ENCODE data around the gene FOXD2. TPM values are rescaled to one million over a fixed set of nuclear protein-coding genes. Genes with fewer than 3 reads are reported as not detected.
A peak's percentile ranks its signal among the peaks of the same experiment; 100 is the strongest.

FOXD2 gene
- total RNA-seq, 1 donor from 2014 or later = 0.55 TPM

DNA sequence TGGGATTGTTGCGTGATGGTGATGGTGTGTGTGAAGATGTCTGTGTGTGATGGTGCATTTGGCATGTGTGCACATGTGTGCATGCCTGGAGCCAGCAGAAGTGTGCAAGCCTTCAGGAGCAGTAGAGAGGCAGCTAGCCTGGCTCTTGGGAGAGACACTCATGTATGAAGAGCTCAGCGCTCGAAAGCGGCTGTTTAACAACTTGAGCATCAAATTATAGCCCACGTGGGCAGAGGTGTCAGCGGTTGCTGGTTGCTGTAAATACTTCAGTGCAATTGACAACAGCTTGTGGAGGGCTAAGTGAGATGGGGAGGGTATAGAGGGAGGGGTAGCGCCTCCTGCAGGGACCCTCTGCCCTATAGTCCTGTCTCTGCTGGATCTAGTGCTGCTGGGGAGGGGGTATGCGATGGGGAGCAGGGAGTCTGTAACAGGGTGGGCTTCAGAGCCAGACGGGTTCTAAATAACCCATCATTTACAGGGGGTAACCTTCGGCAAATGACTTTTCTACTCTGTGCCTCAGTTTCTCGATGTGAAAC is 21.5 kb downstream of the FOXD2 start:
- ATAC-seq = no peak
- DNase-seq (ENCODE audit: low spot score) = no peak

DNA sequence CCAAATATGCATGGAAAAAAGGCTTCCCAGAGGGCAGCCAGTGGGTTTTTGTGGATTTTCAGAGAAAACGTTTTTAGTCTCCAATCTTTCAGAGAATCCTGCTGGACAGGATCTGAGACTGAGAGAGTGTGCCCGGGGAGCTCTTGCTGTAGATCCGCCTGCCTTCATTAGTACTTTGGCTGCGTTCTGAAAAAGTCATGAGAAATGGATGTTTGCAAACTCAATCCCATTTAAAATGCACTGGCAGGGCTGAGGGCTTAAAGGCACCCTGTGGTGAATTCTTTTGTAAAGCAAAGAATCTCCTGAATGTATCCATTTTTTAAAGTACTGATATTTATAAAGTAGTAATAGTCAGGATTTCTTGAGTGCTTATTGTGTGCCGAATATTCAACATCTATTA is 22.2 kb downstream of the FOXD2 start:
- ATAC-seq (no peak), DNase-seq (ENCODE audit: low spot score) (no peak)

DNA sequence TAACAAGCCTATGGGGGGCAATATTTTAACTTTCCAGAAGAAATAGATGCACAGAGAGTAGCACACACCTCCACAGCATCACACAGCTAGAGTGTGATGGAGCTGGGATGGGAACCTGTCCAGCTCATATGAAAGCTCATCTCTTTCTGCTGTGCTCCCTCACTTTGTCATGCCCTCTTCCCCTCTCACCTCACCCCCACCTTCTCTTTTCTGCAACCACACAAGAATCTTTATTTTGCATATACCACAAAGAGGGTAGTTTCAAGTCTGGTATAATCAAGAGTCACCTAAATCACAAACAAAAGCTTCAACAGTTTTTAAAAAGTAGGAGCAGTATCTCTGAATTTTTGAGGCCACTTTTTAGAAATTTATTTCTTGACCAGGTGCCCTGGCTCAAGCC is 22.6 kb downstream of the FOXD2 start:
- no peak for ATAC-seq
- DNase-seq (ENCODE audit: low spot score) = no peak

DNA sequence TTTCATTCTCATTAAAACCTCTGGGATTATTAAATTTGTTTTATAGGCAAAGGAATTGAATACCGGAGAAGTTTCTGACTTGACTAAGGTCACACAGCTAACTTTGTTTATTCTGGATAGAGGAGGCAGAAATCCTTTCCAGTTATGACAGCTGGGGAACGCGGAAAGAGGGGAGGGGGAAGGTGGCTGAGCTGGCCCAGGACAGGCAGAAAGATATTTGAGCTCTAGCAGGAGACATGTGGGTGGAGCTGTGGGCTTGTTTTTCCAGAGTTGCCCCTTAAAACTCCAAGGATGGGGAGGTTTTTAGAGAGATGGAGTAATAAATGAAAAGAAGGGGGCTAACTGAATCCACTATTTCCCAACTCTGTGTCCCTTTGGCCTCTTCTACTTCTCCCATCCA is 27.8 kb downstream of the FOXD2 start:
- DNase-seq (ENCODE audit: low spot score) = no peak
- ATAC-seq = peak; percentile 36

DNA sequence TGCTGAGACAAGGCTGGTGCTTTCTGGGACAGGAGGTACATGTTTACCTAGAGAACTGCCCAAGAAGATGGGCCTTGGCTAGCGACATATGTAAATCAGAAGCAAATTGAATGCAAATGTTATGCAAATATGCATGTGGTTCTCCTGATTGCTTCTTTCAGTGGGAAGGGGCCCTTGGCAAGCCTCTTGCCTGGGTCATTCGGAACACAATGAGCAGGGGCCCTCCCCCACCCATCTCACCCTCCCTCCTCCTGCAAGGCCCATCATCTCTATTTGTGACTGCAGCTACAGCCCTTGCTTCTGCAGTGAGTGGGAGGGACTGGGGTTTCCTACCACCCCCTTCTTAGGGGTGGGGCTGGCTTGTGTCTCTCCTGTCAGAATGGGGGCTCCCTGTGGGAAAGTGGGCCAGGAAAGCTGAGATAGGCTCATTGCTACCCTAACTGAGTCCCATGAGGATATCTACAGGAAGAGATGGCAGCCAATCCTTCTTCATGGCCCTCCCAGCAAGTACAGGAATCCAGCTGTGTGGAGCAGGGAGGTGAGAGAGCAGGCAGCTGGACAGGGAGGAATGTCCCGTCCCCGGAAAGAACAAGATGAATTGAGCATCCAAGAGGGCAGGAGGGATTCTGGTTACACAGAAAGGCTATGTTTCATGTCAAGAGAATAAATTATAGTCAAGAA is 31.0 kb downstream of the FOXD2 start:
- no peak for ATAC-seq
- no peak for DNase-seq (ENCODE audit: low spot score)

DNA sequence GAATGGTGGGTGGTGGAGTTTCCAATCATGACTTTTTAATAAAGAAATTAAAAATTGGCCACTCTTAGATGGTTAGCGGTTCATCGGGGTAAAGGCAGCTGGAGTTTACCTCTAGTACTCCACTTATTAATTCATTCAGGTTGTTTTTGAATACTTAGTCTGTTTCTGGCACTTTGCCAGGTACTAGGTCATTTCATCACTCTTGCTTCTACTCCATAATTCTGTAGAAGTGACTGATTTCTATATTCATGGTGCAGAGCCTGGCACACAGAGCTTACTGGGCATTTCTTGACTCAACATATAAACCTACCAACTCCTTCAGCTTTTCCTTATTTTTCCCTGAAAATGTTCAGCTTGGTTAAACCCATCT is 31.5 kb downstream of the FOXD2 start:
- DNase-seq (ENCODE audit: low spot score) = no peak
- ATAC-seq = no peak

DNA sequence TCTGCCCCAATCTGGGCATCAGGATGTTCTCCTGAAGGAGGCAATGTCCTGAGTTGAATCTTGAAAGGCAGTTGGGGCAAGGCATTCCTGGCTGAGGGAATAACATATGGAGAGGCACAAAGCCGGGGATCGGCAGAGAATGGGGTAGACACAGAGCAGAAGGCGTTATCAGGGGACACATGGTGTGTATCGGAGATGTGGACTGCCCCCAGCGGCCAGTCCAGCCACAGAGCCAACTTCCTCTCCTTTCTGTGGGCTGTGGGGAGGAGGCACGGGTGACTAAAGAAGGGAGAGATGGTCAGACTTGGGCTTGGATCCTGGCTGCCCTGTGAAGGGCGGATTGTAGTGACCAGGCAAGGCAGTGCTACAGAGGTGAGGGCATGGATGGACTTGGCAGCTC is 32.1 kb downstream of the FOXD2 start:
- DNase-seq (ENCODE audit: low spot score) = no peak
- ATAC-seq = no peak

DNA sequence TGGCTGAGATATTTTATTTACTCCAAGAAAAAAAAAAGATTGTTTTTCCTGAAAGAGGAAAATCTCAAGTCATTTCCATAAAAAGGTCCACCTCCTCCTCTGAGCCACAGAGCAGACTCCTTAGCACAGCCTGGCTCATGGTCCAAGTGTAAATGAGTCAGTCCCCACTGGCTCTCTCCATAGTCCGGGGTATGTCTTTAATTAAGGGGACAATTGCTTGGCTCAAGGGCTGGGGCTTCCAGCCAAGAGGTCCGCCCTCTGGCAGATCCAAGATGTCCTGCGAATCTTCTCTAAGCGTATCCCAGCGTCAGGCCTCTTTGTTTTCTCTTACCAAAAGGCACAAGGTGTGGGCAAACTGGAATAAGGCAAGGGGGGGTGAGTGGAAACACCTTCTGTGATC is 33.3 kb downstream of the FOXD2 start:
- no peak for DNase-seq (ENCODE audit: low spot score)
- ATAC-seq = no peak

DNA sequence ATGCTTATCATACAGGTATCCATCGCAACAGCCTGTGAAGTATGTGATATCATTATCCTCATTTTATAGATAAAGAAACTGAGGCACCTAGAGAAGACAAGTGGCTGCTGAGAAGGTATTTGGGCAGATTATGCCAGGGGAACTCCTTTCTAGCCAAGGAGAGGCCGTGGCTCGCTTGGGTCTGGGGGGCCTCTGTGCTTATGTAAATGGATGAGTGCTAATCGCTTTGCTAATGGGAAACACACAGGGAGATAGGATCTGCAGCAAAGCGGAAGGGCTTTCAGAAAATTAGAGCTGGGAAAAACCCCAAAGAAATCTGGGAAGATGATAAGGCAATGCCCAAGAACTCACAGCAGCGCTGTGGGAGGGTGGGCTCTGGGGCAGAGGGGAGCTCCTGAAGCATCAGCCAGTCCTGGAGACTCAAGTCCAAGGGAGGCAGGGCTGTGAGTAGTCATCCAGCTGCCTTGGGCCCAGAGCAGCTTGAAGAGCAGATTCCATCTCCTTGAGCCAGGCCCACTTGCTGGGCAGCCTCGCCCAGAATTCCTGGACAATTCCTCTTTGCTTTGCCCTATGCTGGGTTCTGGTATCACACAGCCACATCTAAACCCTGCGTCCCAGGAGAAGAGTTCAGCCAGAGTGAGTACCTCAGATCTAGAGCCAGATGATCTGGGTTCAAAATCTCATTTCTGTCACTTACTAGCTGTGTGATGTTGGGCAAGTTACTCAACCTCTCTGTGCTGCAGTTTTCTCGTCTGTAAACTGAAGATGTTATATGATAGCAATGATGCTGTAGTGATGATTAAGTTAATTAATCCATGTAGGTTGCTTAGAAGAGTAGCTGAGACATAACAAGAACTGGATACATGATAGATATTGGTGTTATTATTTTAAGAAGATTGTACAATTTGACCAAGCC is 36.7 kb downstream of the FOXD2 start:
- ATAC-seq = no peak
- no peak for DNase-seq (ENCODE audit: low spot score)

DNA sequence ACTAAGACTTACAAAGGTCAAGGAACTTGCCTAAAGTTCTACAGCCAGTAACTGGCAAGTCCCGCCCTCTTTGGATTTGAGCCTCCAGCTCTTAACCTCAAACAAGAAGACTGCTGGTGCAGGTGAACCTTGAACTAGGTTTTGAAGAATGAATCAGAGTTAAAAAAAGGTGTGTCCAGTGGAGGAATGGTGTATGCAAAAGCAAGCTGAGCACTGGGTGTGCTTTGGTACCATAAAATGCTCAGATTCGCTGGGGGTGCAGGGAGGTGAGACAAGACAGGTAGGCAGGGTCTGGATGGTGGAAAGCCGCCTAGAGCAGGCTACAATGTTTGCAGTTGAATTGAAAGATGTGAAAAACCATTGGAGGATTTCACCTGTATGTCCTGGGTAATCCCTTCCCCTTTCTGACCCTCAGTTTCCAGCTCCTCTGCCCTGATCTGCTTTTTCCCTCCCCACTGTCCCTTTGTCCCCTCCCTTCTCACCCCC is 39.8 kb downstream of the FOXD2 start:
- peak; percentile 64 for ATAC-seq
- DNase-seq (ENCODE audit: low spot score) = peak; percentile 85

DNA sequence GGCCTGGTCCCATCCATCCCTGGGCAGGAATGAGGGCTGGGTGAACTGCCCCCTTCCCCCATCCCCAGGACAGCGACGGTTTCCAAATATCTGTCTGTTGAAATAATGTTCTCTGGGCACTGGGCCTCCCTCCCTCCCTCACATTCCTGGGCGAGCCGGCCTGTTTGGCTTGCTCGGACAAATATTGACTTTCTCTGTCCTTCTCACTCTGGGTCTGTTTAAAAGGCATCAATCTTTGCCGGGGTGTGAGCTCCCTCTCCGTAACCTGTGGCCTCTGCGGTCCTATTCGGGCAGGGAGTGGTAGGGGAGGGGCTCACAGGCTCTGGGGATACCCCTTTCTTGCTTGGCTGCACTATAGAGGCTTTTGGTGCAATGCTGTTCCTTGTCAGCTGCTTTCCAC is 40.2 kb downstream of the FOXD2 start:
- ATAC-seq = peak; percentile 84

DNA sequence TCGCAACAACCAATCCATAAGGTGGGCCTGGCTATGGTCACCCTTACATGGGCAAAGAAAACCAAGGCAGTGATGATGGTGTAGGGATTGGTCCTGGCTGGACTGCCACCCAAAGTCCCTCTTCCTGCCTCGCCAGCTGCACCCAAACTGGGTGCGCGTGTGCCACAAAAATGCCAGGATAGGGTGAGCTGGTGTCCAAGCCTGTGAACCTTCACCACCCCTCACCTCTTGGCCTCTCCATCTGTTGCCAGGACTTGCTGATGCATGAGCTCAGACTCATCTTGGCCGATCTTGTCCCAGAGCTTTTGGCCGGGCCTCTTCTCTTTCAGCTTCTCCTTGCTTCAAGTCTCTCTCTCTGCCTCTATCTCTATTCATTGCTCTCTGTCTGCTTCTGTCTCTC is 41.8 kb downstream of the FOXD2 start:
- ATAC-seq (peak; percentile 69), DNase-seq (ENCODE audit: low spot score) (peak; percentile 90)

More for the DNA sequence above, 40.2 kb downstream of the FOXD2 start:
- DNase-seq (ENCODE audit: low spot score) = peak; percentile 90

DNA sequence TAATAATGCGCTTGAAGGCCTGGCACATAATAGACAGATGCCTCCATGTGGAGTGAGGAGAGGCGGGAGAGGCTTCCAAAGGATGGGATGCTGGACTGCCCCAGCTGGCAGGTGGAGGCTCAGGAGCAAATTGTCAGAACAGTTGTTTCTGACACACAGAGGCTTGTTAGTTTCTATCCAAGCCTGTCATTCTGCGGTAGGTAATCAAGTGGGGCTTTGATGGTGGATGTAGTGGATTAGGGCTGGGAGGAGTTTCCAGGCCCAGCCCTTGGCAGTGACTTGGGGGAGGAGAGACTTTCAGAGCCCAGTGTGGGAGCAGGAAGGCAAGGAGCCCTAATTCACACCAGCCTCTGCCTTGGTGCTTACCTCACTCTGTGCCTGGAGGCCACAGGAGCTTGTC is 44.1 kb downstream of the FOXD2 start:
- DNase-seq (ENCODE audit: low spot score) (no peak), ATAC-seq (no peak)

DNA sequence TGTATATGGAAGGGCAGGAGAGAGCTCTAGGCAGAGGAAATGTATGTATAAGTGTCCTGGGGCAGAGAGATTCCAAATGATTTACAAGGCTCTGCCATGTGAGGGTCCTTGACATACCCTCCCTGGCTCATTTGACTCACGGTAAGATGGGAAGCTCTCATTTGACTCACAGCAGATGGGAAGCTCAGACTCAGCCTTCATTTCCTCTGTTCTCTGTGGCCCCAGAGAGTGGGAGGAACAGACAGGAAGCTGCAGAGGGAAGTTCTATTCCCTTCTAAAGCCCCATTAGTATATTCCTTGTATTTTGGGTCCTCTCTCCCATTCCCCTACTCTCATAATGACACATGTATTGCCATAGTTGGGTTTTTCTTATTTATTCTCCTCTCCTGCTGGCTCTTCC is 44.9 kb downstream of the FOXD2 start:
- ATAC-seq = no peak
- DNase-seq (ENCODE audit: low spot score) = no peak

DNA sequence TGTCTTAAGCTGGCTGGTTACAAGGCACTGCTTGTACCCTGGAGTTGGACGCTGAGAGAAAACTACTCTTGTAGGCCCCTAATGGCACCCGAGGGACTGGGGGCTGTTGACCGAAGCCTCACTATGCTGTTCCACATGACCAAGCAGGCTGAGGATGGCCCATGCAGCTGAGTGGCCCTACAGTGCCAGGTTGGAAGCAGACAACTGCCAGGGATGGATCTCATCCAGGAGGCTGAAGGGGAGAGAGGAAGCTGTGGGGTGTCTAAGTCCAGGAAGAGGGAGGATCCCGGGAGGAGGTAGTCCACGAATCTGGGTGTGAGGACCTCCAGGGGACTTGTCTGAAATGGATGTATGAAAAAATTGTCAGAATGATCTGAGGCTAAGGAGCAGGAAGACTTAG is 45.8 kb downstream of the FOXD2 start:
- no peak for DNase-seq (ENCODE audit: low spot score)
- no peak for ATAC-seq

DNA sequence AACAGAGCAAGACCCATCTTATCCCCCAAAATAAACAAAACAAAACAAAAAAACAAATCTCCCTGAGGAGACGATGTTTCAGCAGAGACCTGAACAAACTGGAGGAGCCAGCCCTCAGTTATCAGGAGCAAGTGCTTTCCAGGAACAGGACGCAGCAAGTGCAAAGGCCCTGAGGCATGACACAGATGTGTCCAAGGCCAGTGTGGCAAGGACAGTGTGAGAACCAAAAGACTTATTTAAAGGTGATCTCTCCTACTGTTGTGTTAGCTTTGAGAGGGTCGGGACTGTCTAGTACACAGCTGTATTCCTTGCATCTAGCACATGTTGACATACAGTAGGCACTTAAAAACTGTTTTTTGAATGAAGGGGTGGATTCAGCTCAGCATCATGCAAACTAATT is 48.0 kb downstream of the FOXD2 start:
- DNase-seq (ENCODE audit: low spot score) = no peak

DNA sequence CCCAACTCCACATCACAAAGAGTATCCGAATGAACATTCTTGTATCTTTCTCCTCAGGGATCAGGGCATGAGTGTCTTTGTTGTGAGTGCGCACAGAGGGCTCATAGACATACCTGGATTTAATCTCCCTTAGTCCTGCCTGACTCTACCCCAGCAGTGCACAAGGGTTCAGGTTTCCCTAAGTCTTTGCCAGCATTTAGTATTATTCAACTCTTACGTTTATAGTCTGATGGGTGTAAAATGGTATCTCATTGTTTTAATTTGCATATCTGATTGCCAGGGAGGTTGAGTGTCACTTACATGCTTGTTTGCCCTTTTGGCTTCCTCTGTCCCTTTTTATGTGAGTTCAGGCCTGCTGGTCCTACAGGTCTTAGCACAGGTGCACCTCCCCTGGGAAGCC is 49.5 kb downstream of the FOXD2 start:
- DNase-seq (ENCODE audit: low spot score) (no peak), ATAC-seq (no peak)

More for the DNA sequence above, 48.0 kb downstream of the FOXD2 start:
- ATAC-seq = no peak

DNA sequence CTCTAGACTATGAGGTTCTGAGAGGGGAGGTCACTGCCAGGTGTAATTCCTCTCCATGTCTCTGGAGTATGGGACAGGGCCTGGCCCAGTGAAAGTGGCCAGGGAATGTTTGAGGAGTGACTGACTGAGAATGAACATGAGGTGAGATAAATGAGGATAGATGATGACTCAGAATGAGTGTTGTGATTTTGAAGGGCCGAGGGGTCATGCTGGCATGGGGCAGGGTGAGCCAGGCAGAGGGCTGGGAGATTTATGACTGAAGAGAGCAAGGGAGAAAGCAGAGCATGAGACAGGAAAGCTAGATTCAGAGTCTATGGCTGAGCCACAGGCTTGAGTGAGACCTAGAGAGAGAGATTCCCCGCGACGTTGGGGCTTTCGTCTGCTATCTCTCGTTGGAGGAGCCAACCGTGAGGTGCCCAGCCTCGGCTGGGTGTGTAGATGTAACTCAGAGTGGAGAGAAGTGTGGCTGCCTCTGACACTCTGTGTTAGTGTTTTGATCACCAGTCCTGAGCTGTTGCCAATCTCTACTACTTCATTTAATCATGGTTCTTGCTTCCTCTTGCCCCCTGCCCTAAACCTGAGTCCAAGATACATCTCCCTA is 50.1 kb downstream of the FOXD2 start:
- DNase-seq (ENCODE audit: low spot score) (no peak), ATAC-seq (no peak)
